ENCODE data around the gene CDH4.

- TF ChIP-seq CTCF (IDR thresholded peaks at IDR 0.05) = no peak
- TF ChIP-seq ZFX (IDR thresholded peaks at IDR 0.05; ENCODE audit: borderline replicate concordance) = no peak
These were observed 733.0 kb downstream of the CDH4 start for GRCh38 chr20:61985096-61985495.
